BLaER1 (cell line): ENCODE data around the gene NEGR1.
A peak's percentile ranks its signal among the peaks of the same experiment; 100 is the strongest.

ENCODE experiments used
- H3K27ac ChIP-seq: shearing (Covaris generic); formaldehyde crosslinking; 2 replicates; pipeline ENCODE4 v1.8.1; 2022
- H3K27me3 ChIP-seq: shearing (Covaris generic); formaldehyde crosslinking; 2 replicates; pipeline ENCODE4 v1.8.1; 2022
- H3K36me3 ChIP-seq: shearing (Covaris generic); formaldehyde crosslinking; 2 replicates; pipeline ENCODE4 v1.8.1; 2022
- H3K4me1 ChIP-seq: shearing (Covaris generic); formaldehyde crosslinking; 2 replicates; pipeline ENCODE4 v1.8.1; 2022
- H3K4me2 ChIP-seq: shearing (Covaris generic); formaldehyde crosslinking; 2 replicates; pipeline ENCODE4 v1.8.1; 2022
- H3K4me3 ChIP-seq: shearing (Covaris generic); formaldehyde crosslinking; 2 replicates; pipeline ENCODE4 v1.8.1; 2022
- H3K9ac ChIP-seq: shearing (Covaris generic); formaldehyde crosslinking; 2 replicates; pipeline ENCODE4 v1.8.1; 2022
- H3K9me3 ChIP-seq: shearing (Covaris generic); formaldehyde crosslinking; 2 replicates; pipeline ENCODE4 v1.8.1; 2022
- H4K20me1 ChIP-seq: shearing (Covaris generic); formaldehyde crosslinking; 2 replicates; pipeline ENCODE4 v1.8.1; 2022
- Cebpa-rat ChIP-seq: shearing (Covaris generic); IDR thresholded peaks from 2 replicates; pipeline ENCODE4 v1.8.1; 2022

NEGR1 gene

GRCh38 chr1:72100771-72101170 lies 181.6 kb downstream of the NEGR1 start:
- Histone ChIP-seq H3K4me3 (no peak overlapping the region), H3K9ac (no peak overlapping the region), H3K27me3 (no peaks in the 10 kb centered on the region), H3K27ac (no peak overlapping the region), H3K4me1 (peaks cover 6% of the 10 kb centered on the region; the same call in 1 of the 2 replicates), H3K9me3 (no peaks in the 10 kb centered on the region), H3K36me3 (no peaks in the 10 kb centered on the region), H4K20me1 (no peaks in the 10 kb centered on the region), H3K4me2 (peak overlapping the region; percentile 31; the same call in 1 of the 2 replicates)
- TF ChIP-seq Cebpa-rat = no peak

- Histone ChIP-seq H3K27ac (no peak overlapping the region), H3K9me3 (no peaks in the 10 kb centered on the region), H3K27me3 (no peaks in the 10 kb centered on the region), H3K4me2 (no peak overlapping the region), H3K36me3 (no peaks in the 10 kb centered on the region), H3K9ac (no peak overlapping the region), H3K4me3 (no peak overlapping the region), H4K20me1 (no peaks in the 10 kb centered on the region), H3K4me1 (peaks cover 6% of the 10 kb centered on the region; the same call in 1 of the 2 replicates)
- no peak for TF ChIP-seq Cebpa-rat
These were observed 184.3 kb downstream of the NEGR1 start for GRCh38 chr1:72097851-72098570.

- Histone ChIP-seq H3K36me3 (no peaks in the 10 kb centered on the region), H3K4me1 (no peaks in the 10 kb centered on the region), H3K27me3 (no peaks in the 10 kb centered on the region), H3K9me3 (no peaks in the 10 kb centered on the region), H3K9ac (no peak overlapping the region), H3K4me3 (no peak overlapping the region), H3K27ac (no peak overlapping the region), H4K20me1 (no peaks in the 10 kb centered on the region), H3K4me2 (no peak overlapping the region)
- TF ChIP-seq Cebpa-rat = no peak
These were observed 188.1 kb downstream of the NEGR1 start for GRCh38 chr1:72094209-72094608.

- H3K36me3 ChIP-seq = no peaks in the 10 kb centered on the region
- no peak overlapping the region for H3K4me3 ChIP-seq
- H3K27ac ChIP-seq = no peak overlapping the region
- no peak overlapping the region for H3K9ac ChIP-seq
- H3K4me2 ChIP-seq = no peak overlapping the region
- H3K27me3 ChIP-seq = no peaks in the 10 kb centered on the region
- no peaks in the 10 kb centered on the region for H4K20me1 ChIP-seq
- no peaks in the 10 kb centered on the region for H3K4me1 ChIP-seq
- TF ChIP-seq Cebpa-rat = no peak
- H3K9me3 ChIP-seq = no peaks in the 10 kb centered on the region
These were observed 195.9 kb downstream of the NEGR1 start for GRCh38 chr1:72086394-72086793.

GRCh38 chr1:72075425-72075824 lies 206.9 kb downstream of the NEGR1 start:
- no peaks in the 10 kb centered on the region for H3K36me3 ChIP-seq
- no peak overlapping the region for H3K9ac ChIP-seq
- TF ChIP-seq Cebpa-rat = no peak
- no peaks in the 10 kb centered on the region for H3K9me3 ChIP-seq
- H3K4me2 ChIP-seq = no peak overlapping the region
- H3K4me1 ChIP-seq = no peaks in the 10 kb centered on the region
- no peak overlapping the region for H3K27ac ChIP-seq
- no peak overlapping the region for H3K4me3 ChIP-seq
- H4K20me1 ChIP-seq = no peaks in the 10 kb centered on the region
- H3K27me3 ChIP-seq = no peaks in the 10 kb centered on the region

GRCh38 chr1:72066431-72066830 lies 215.9 kb downstream of the NEGR1 start:
- H3K9ac ChIP-seq = no peak overlapping the region
- no peaks in the 10 kb centered on the region for H3K9me3 ChIP-seq
- no peaks in the 10 kb centered on the region for H3K36me3 ChIP-seq
- H3K27ac ChIP-seq = no peak overlapping the region
- no peak overlapping the region for H3K4me2 ChIP-seq
- H3K4me1 ChIP-seq = no peaks in the 10 kb centered on the region
- no peak for TF ChIP-seq Cebpa-rat
- no peaks in the 10 kb centered on the region for H4K20me1 ChIP-seq
- H3K27me3 ChIP-seq = no peaks in the 10 kb centered on the region
- H3K4me3 ChIP-seq = no peak overlapping the region

- H3K36me3 ChIP-seq = no peaks in the 10 kb centered on the region
- H3K4me2 ChIP-seq = no peak overlapping the region
- TF ChIP-seq Cebpa-rat = no peak
- H3K9me3 ChIP-seq = no peaks in the 10 kb centered on the region
- no peak overlapping the region for H3K4me3 ChIP-seq
- no peak overlapping the region for H3K9ac ChIP-seq
- no peaks in the 10 kb centered on the region for H3K4me1 ChIP-seq
- H4K20me1 ChIP-seq = no peaks in the 10 kb centered on the region
- H3K27ac ChIP-seq = no peak overlapping the region
- H3K27me3 ChIP-seq = no peaks in the 10 kb centered on the region
These were observed 217.9 kb downstream of the NEGR1 start for GRCh38 chr1:72064196-72065075.

- Histone ChIP-seq H4K20me1 (no peaks in the 10 kb centered on the region), H3K9me3 (no peaks in the 10 kb centered on the region), H3K36me3 (no peaks in the 10 kb centered on the region), H3K27me3 (no peaks in the 10 kb centered on the region), H3K4me3 (no peak overlapping the region), H3K4me1 (no peaks in the 10 kb centered on the region), H3K4me2 (no peak overlapping the region), H3K27ac (no peak overlapping the region), H3K9ac (no peak overlapping the region)
- no peak for TF ChIP-seq Cebpa-rat
These were observed 218.8 kb downstream of the NEGR1 start for GRCh38 chr1:72063364-72064044.

- TF ChIP-seq Cebpa-rat = no peak
These were observed 219.8 kb downstream of the NEGR1 start for GRCh38 chr1:72062584-72062983.

More at GRCh38 chr1:72062584-72062983, 219.8 kb downstream of the NEGR1 start:
- no peak overlapping the region for H3K4me2 ChIP-seq
- no peaks in the 10 kb centered on the region for H3K36me3 ChIP-seq
- H3K27ac ChIP-seq = no peak overlapping the region
- no peaks in the 10 kb centered on the region for H4K20me1 ChIP-seq
- H3K9ac ChIP-seq = no peak overlapping the region
- no peaks in the 10 kb centered on the region for H3K4me1 ChIP-seq
- no peak overlapping the region for H3K4me3 ChIP-seq
- H3K9me3 ChIP-seq = no peaks in the 10 kb centered on the region
- H3K27me3 ChIP-seq = no peaks in the 10 kb centered on the region
